Measurements from ENCODE around the gene MAML1. TPM values are rescaled to one million over a fixed set of nuclear protein-coding genes. Genes with fewer than 3 reads are reported as not detected.

MAML1 gene
- total RNA-seq, 2 experiments from 2014 or later, result 28.6 to 29.5 TPM

GRCh38 chr5:179812135-179812825 is 79.7 kb downstream of the MAML1 start:
- ChIA-PET POLR2A (no interaction called here), CTCF (interaction anchor here (1.3 kb wide), 1 partner anchor 10 kb away, joined by 5 read pairs; no protein-coding TSS in a partner anchor)

DNA sequence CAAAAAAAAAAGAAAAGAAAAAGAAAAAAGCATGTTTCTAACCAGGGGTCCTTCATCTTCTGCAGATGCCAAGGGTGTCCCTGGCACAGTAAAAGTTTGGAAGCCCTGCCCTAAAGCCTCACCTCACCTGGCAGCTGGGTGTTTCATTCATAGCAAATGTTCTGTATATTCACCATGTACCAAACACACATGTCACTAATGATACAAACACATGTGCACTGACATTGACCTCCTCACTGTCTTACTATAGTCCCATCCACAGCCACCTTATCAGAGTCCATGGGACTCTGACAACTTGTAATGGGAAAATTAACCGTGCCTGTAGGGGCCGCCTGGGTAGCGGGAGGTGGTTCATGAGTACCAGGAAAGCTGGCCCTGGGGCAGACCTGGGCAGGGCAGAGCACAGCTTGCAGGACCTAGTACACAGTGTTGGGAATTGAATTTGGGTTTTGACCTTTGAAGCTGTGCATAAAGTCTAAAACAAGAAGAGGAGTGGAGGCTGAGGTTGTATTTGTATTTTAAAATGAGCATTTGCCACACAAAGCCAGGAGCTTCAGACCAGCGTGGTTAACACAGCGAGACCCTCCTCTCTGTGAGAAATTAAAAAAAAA is 80.5 kb downstream of the MAML1 start:
- POLR2A ChIA-PET, result interaction anchor here (0.7 kb wide), 1 partner anchor 20 kb away, joined by 3 read pairs; no protein-coding TSS in a partner anchor
- CTCF ChIA-PET, result interaction anchor here (0.9 kb wide), 1 partner anchor 11 kb away, joined by 3 read pairs; no protein-coding TSS in a partner anchor

GRCh38 chr5:179814090-179814489 is 81.5 kb downstream of the MAML1 start:
- ChIA-PET CTCF (interaction anchor here (0.9 kb wide), 1 partner anchor 12 kb away, joined by 3 read pairs; no protein-coding TSS in a partner anchor), POLR2A (interaction anchor here (0.7 kb wide), 1 partner anchor 19 kb away, joined by 3 read pairs; no protein-coding TSS in a partner anchor)

DNA sequence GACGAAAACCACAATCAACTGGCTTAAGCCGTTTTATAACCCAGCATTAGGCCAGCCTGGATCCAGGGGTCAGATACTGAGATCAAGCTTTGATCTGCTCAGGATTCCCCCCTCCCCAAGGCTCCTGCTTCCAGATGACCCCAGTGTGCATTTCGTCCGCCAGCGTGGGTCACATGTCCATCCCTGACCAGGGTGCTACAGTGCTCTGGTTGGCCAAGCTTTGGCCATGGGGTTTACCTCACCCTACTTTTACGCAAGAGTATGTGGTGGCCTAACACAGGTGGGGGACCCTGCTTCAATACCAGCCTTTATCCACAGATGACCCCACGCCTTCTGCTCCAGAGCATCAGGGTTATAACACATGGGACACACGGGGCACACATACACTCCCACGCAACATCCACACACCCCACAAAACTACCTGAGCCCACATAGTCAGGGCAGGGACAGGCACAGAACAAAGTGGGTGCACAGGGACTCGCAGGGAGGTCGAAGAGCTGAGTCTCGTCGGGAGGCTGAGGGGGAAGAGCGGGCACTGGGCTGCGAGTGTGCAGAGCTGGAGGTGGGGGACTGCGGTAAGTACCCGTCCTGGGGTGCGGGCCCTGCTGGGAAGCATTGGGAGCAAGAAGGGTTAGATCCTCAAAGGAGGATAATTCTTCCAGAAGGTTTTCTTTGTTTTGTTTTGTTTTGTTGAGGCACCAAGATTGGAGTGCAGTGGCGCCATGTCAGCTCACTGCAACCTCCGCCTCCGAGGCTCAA is 83.0 kb downstream of the MAML1 start:
- ChIA-PET CTCF (interaction anchor here (1.2 to 1.5 kb wide), 2 partner anchors 14 to 18 kb away, joined by 3 to 6 read pairs; no protein-coding TSS in a partner anchor), POLR2A (no interaction called here)

DNA sequence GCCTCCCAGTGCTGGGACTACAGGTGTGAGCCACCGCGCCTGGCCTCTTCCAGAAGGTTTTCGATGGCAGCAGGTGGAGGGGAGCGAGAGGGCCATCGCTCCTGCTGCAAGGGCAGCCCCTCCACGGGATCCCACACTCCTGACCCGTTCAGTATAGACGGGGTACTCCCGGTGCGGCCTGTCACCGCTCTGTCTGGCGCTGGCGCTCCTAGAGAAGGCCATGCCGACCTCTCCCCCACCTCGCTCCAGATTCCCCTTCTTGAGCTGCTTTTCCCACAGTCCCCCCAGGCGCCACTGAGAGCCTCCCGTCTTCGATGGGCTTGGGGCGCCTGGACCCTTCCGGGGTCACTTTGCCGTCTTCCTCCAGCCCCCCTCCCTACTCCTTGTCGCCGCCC is 83.8 kb downstream of the MAML1 start:
- CTCF ChIA-PET, result interaction anchor here (1.2 to 1.5 kb wide), 2 partner anchors 15 to 17 kb away, joined by 3 to 6 read pairs; no protein-coding TSS in a partner anchor

DNA sequence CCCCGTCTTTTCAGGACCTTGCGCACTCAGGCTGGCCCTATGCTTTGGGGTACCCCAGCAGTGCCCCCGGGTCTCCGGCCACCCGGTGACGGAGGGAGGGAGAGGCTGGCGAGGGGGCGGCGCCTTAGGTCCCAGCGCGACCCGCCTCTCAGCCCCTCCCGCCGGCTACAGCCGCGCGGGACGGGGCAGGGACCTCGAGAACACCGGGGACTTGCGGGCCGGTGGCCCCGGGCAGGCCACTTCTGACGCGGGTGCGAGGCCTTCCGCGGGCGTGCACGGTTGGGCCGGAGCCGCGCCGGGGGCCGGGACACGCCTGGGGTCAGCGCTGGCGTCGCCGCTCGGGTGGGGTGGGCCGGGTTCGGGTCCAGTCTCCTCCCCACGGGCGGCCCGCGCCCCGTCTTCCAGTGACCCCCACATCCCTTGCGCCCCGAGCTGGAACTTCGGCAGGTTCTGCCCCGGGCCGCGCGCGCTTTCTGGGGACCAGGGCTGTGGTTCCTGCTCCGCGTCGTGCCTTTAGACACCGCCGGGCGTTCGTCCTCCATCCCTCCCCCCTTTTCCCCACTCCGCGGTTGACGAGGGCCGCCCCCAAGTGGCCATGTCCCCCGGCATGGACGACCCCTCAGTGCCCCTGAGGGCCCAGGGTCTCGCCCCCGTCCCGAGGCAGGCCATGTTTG is 84.3 kb downstream of the MAML1 start:
- POLR2A ChIA-PET, result interaction anchor here (0.6 to 0.7 kb wide), 3 partner anchors 20 to 22 kb away, joined by 3 to 11 read pairs (median 3); no protein-coding TSS in a partner anchor
- CTCF ChIA-PET, result interaction anchor here (0.6 kb wide), 1 partner anchor 15 kb away, joined by 3 read pairs; no protein-coding TSS in a partner anchor

More for the DNA sequence above, 83.8 kb downstream of the MAML1 start:
- POLR2A ChIA-PET, result no interaction called here

DNA sequence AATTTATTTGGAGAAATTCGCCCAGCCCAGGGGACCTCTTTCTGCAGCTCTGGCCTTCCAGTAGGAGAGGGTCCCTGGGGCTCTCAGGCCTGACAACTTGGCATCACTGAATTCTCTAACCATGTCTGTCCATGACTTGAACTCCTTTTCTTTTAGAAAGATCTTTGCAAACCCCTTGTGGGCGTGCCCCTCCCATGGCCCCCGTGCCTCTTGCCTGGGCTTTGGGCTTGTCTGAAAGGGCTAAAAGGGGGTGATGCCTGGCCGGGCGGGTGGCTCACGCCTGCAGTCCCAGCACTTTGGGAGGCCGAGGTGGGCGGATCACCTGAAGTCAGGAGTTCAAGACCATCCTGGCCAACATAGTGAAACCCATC is 84.8 kb downstream of the MAML1 start:
- POLR2A ChIA-PET, result interaction anchor here (0.5 to 0.7 kb wide), 4 partner anchors 21 to 156 kb away, joined by 3 to 11 read pairs (median 3); no protein-coding TSS in a partner anchor
- CTCF ChIA-PET, result interaction anchor here (0.6 kb wide), 2 partner anchors 10 to 16 kb away, joined by 3 to 4 read pairs; no protein-coding TSS in a partner anchor

GRCh38 chr5:179817890-179818745 is 85.5 kb downstream of the MAML1 start:
- ChIA-PET CTCF (interaction anchor here (0.6 to 3.3 kb wide), 3 partner anchors 9 to 22 kb away, joined by 4 to 13 read pairs (median 4); no protein-coding TSS in a partner anchor), POLR2A (interaction anchor here (0.5 to 0.7 kb wide), 5 partner anchors 17 to 157 kb away, joined by 3 to 11 read pairs (median 3); no protein-coding TSS in a partner anchor)

- POLR2A ChIA-PET, result interaction anchor here (0.7 to 1.5 kb wide), 2 partner anchors 13 to 21 kb away, joined by 3 read pairs; no protein-coding TSS in a partner anchor
- CTCF ChIA-PET, result interaction anchor here (1.4 to 3.3 kb wide), 4 partner anchors 10 to 22 kb away, joined by 3 to 13 read pairs (median 4); no protein-coding TSS in a partner anchor
These were observed 86.2 kb downstream of the MAML1 start for GRCh38 chr5:179818746-179819295.

GRCh38 chr5:179819296-179820126 is 86.9 kb downstream of the MAML1 start:
- CTCF ChIA-PET, result interaction anchor here (1.4 to 3.3 kb wide), 4 partner anchors 9 to 23 kb away, joined by 3 to 13 read pairs (median 4); no protein-coding TSS in a partner anchor
- POLR2A ChIA-PET, result interaction anchor here (0.7 to 1.5 kb wide), 6 partner anchors 14 to 86 kb away, joined by 3 read pairs; partner anchors contain the start of gene LTC4S

DNA sequence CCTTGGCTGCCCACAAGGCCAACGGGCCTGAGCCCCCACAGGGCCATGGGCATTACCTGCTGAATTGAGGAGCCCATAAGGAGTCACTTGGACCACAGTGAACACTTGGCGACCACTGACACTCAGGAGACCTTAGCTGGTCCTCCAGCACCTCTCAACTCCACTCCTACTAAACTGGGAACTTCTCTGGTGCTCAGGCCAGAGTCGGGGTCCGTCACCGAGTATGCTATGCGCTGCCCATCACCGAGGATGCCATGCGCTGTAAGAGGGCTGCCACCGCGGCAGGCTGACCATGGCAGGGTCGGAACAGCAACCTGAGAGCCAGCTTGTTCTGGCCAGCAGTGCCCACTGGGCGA is 87.5 kb downstream of the MAML1 start:
- CTCF ChIA-PET, result interaction anchor here (1.4 to 3.3 kb wide), 3 partner anchors 9 to 18 kb away, joined by 3 to 13 read pairs (median 5); no protein-coding TSS in a partner anchor
- POLR2A ChIA-PET, result interaction anchor here (0.5 to 1.5 kb wide), 7 partner anchors 14 to 87 kb away, joined by 3 to 4 read pairs (median 3); partner anchors contain the start of gene LTC4S

DNA sequence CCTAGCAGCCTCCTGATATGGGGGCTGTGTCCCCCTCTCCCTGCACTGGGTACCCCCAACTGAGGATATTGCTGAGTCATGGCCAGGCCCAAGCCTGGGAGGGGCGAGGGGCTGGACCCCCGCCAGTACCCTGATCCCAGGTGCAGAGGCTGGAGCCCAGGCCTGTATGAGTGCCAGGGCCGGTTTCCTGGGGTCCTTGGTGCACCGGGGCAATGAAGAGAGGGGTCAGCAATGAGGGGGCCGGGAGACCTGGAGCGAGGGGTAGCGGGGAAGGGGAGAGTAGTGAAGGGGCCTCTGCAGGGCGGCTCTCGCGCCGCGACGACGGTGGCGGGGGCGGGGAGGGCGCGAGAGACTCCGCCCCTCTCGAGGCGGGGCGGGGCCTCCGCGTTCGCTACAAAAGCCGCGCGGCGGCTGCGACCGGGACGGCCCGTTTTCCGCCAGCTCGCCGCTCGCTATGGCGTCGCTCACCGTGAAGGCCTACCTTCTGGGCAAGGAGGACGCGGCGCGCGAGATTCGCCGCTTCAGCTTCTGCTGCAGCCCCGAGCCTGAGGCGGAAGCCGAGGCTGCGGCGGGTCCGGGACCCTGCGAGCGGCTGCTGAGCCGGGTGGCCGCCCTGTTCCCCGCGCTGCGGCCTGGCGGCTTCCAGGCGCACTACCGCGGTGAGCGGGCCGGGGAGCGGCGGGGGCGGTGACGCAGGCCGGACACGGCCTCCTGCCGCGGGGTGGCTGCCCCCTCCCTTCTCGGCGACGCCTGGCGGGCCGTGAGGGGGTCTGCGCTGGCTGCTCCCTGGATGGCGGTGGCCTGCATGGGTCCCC is 88.1 kb downstream of the MAML1 start, which contains the start of gene SQSTM1:
SQSTM1 (plus strand) TSS at position 423 of the 815 bp plus-strand sequence; CDS start at position 455, 32 bp downstream.
- CTCF ChIA-PET, result interaction anchor here (2.0 to 3.3 kb wide), 2 partner anchors 15 to 18 kb away, joined by 5 to 13 read pairs; no protein-coding TSS in a partner anchor

DNA sequence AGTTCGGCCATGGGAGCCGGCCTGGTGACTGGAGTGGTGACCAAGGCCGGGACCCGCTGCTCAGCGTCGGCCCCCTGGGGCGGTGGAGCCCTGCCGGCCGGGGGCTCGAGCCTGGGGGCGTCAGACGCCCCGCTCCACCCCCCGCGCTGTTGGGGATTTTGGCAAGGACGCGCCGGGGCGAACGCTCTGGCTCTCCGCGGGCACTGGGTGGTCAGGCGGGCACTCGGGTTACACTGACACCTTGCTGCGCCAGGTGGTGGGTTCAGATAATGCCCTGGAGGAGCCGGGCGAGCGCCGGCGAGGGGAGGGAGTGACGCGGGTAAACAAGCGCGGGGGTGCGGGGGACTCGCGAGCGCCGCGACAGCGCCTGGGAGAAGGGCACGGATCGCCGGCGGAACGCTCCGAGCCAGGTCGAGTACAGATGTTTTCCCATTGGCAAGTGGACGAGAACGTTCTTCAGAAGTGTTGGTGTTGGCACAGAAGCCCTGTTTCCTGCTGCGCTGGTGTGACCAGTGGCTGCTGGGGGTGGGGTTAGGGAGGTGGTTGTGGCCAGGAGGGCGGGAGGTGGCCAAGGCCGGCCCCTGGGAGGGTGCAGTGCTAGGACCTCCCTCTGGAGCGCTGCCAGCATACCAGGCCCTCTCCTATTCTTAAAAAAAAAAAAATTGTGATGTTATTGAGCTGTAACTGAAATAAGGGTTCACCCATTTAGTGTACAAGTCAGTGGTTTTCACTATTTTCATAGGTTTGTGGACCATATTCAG is 88.9 kb downstream of the MAML1 start:
- CTCF ChIA-PET, result interaction anchor here (0.7 to 3.3 kb wide), 2 partner anchors 10 to 19 kb away, joined by 3 to 13 read pairs; no protein-coding TSS in a partner anchor

More for the DNA sequence above, 88.1 kb downstream of the MAML1 start, which contains the start of gene SQSTM1:
- POLR2A ChIA-PET, result interaction anchor here (0.5 to 1.5 kb wide), 6 partner anchors 15 to 87 kb away, joined by 3 to 4 read pairs (median 3); partner anchors contain the start of gene LTC4S

DNA sequence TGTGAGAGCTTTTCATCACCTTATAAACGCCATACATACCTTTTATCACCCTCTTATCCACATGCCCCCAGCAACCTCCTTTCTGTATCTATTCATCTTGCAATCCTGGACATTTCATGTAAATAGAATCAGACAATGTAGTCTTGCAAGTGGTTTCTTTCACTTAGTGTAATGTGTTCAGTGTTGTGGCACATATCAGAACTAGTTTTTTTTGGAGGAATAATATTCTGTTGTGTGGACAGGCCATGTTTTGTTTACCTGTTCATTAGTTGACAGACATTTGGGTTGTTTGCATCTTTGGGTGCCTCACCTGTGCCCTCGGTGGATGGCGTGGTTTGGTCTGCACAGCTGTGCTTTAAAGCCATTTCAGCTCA is 89.4 kb downstream of the MAML1 start:
- CTCF ChIA-PET, result interaction anchor here (0.5 to 0.7 kb wide), 2 partner anchors 11 to 157 kb away, joined by 3 read pairs; no protein-coding TSS in a partner anchor
- POLR2A ChIA-PET, result interaction anchor here (0.7 to 0.9 kb wide), 2 partner anchors 9 to 37 kb away, joined by 3 to 4 read pairs; partner anchors contain the start of gene MRNIP

More for the DNA sequence above, 88.9 kb downstream of the MAML1 start:
- POLR2A ChIA-PET, result interaction anchor here (0.7 to 1.5 kb wide), 4 partner anchors 9 to 37 kb away, joined by 3 to 4 read pairs (median 4); partner anchors contain the start of genes LTC4S and MRNIP
